ENCODE measurements around the gene BAIAP2. TPM values are rescaled to one million over a fixed set of nuclear protein-coding genes. Genes with fewer than 3 reads are reported as not detected.

BAIAP2 gene
- polyA plus RNA-seq, 3 donors, result 8.6 to 17.0 (median 11.2) TPM

GRCh38 chr17:81010935-81011334 lies 24.0 kb upstream of the BAIAP2 start:
- Histone ChIP-seq H3K4me3 (replicated peaks in 1 of 3; ENCODE audit: low read depth in 2 of 3, low read length in 3 of 3) (no peak overlapping the region), H3K4me1 (ENCODE audit: control insufficient read depth in 1 of 2, insufficient read depth in 2 of 2, low read length in 2 of 2) (peaks cover 25 to 39% of the 10 kb centered on the region in 2 donors), H3K27me3 (ENCODE audit: control insufficient read depth in 2 of 2, insufficient read depth in 2 of 2, low read length in 2 of 2) (peaks cover 0 to 3% of the 10 kb centered on the region in 2 donors), H4K20me1 (ENCODE audit: insufficient read depth, low read length) (no peaks in the 10 kb centered on the region), H3K27ac (ENCODE audit: low read depth in 1 of 2, low read length in 2 of 2) (no peak overlapping the region), H3K4me2 (replicated peaks; ENCODE audit: extremely low read depth, low read length, poor library complexity, severe bottlenecking) (no peak overlapping the region), H3K79me2 (ENCODE audit: insufficient read depth, low read length) (no peaks in the 10 kb centered on the region), H3K9me3 (replicated peaks in 1 of 2; ENCODE audit: control insufficient read depth in 1 of 2, insufficient read depth in 1 of 2, low read length in 2 of 2) (peaks cover 3 to 6% of the 10 kb centered on the region in 2 donors), H3K36me3 (replicated peaks in 1 of 2; ENCODE audit: control insufficient read depth in 1 of 2, insufficient read depth in 2 of 2, low read length in 2 of 2) (no peaks in the 10 kb centered on the region), H3K9ac (ENCODE audit: insufficient read depth, low read length, poor library complexity, severe bottlenecking) (no peak overlapping the region), H2AFZ (ENCODE audit: insufficient read depth, low read depth, low read length, poor library complexity, severe bottlenecking) (no peak overlapping the region)
- H3K4me3 Mint-ChIP-seq, result no peak overlapping the region
- intact Hi-C loops (cut with micrococcal nuclease), result no loop called here
- H3K4me1 Mint-ChIP-seq, result peaks cover 38% of the 10 kb centered on the region
- peaks cover 12 to 21% (median 12%) of the 10 kb centered on the region in 7 donors for H3K9me3 Mint-ChIP-seq
- no peak for TF ChIP-seq CTCF (IDR thresholded peaks at IDR 0.05)
- DNase-seq, result peak in 1 of 3 donors; percentile 28
- peaks cover 0 to 4% of the 10 kb centered on the region in 2 donors for H3K36me3 Mint-ChIP-seq
- H3K27ac Mint-ChIP-seq, result peak overlapping the region in 1 of 7 donors; percentile 43
- H3K27me3 Mint-ChIP-seq (ENCODE audit: low read depth in 3 of 3), result peaks cover 7 to 11% (median 9%) of the 10 kb centered on the region in 3 donors
- 88% methylated on average over 2 of the region's 2 CpGs for WGBS (ENCODE audit: insufficient coverage)

GRCh38 chr17:81011951-81012350 lies 23.0 kb upstream of the BAIAP2 start:
- Histone ChIP-seq H3K4me2 (replicated peaks; ENCODE audit: extremely low read depth, low read length, poor library complexity, severe bottlenecking) (no peak overlapping the region), H3K4me1 (ENCODE audit: control insufficient read depth in 1 of 2, insufficient read depth in 2 of 2, low read length in 2 of 2) (peaks cover 21 to 34% of the 10 kb centered on the region in 2 donors), H3K27me3 (ENCODE audit: control insufficient read depth in 2 of 2, insufficient read depth in 2 of 2, low read length in 2 of 2) (no peaks in the 10 kb centered on the region), H3K9ac (ENCODE audit: insufficient read depth, low read length, poor library complexity, severe bottlenecking) (no peak overlapping the region), H3K9me3 (replicated peaks in 1 of 2; ENCODE audit: control insufficient read depth in 1 of 2, insufficient read depth in 1 of 2, low read length in 2 of 2) (peaks cover 6 to 9% of the 10 kb centered on the region in 2 donors), H4K20me1 (ENCODE audit: insufficient read depth, low read length) (no peaks in the 10 kb centered on the region), H3K4me3 (replicated peaks in 1 of 3; ENCODE audit: low read depth in 2 of 3, low read length in 3 of 3) (no peak overlapping the region), H3K36me3 (replicated peaks in 1 of 2; ENCODE audit: control insufficient read depth in 1 of 2, insufficient read depth in 2 of 2, low read length in 2 of 2) (no peaks in the 10 kb centered on the region), H3K27ac (ENCODE audit: low read depth in 1 of 2, low read length in 2 of 2) (no peak overlapping the region), H2AFZ (ENCODE audit: insufficient read depth, low read depth, low read length, poor library complexity, severe bottlenecking) (no peak overlapping the region), H3K79me2 (ENCODE audit: insufficient read depth, low read length) (no peaks in the 10 kb centered on the region)
- Mint-ChIP-seq H3K36me3 (peaks cover 0 to 4% of the 10 kb centered on the region in 2 donors), H3K4me3 (no peak overlapping the region), H3K4me1 (peaks cover 32% of the 10 kb centered on the region), H3K9me3 (peaks cover 10 to 26% (median 18%) of the 10 kb centered on the region in 7 donors), H3K27me3 (ENCODE audit: low read depth in 3 of 3) (peaks cover 1 to 6% (median 5%) of the 10 kb centered on the region in 3 donors), H3K27ac (no peak overlapping the region)
- peak in 1 of 3 donors; percentile 1 for DNase-seq
- TF ChIP-seq CTCF (IDR thresholded peaks at IDR 0.05), result no peak
- WGBS (ENCODE audit: insufficient coverage), result 89% methylated on average over 1 of the region's 3 CpGs
- intact Hi-C loops (cut with micrococcal nuclease), result no loop called here
